Activated CD4-positive, alpha-beta T cell treated with anti-CD3 and anti-CD28 coated beads for 24 hours (primary cell): ENCODE results near the gene CREB3L2.

Experiments
- DNase-seq, 2 donors: peaks; one replicate each; pipeline ENCODE4 v3.0.0-alpha.2; 2020; ENCODE audit warnings: low read depth in 2 of 2

The CREB3L2 gene

DNA sequence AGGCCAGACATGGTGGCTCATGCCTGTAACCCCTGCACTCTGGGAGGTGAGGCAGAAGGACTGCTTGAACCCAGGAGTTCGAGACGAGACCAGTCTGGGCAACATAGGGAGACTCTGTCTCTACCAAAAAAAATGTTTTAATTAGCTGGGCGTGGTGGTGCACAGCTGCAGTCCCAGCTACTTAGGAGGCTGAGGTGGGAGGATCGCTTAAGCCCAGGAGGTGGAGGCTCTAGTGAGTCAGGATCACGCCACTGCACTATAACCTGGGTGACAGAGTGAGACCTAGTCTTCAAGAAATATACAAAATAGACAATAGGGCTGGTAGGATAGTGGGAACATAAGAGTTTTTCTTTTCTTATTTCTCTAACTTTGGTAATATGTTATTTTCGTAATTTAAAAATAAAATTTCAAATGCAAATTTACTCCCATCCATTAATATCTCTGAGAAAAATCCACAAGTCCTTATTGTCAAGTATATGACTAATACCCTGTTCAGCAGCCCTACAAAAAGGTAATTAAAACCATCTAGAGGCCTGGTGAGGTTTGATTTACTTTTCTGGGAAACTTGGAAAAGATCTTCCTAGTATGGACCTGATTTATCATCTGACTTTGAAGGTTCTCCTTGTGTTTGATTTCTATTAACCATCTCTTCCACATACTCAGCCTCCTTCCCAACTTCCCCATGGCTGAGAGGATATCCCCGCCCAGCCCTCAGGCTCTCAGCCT lies 50.0 kb downstream of the CREB3L2 start:
- no peak for DNase-seq

DNA sequence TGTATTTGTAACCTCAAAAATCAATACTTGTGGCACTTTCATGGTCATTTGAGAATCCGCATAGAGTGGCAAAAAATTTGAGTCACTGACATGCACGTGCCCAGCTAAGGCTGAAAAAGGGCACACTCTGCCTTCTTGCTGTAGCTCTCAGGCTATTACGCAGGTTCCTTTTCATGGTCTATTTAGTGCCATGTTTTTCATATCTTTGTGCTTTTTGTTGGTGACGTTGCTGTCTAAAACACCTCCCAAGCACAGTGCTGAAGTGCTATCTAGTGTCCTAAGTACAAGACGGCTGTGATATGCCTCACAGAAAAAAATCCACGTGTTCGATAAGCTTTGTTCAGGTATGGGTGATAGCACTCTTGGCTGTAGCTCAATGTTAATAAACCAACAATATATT lies 50.9 kb downstream of the CREB3L2 start:
- DNase-seq: no peak

DNA sequence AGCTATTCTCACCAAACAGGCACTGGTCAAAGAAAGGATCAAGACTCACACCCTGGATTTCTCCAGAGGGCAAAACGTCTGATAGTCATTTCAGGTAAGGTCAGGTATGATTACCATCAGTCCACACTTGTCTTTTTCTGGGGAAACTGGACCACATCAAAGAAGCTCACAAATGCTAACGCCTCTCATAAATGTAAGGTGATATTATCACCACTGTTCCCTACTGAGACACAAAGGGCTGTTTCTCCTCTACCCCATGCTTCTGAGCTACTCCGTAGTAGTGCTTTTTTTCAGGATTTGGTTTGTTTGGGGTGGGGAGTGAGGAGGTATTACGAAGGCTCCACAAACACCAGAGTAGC lies 51.6 kb downstream of the CREB3L2 start:
- no peak for DNase-seq

GRCh38 chr7:137949416-137950262 lies 52.2 kb downstream of the CREB3L2 start:
- DNase-seq: no peak

DNA sequence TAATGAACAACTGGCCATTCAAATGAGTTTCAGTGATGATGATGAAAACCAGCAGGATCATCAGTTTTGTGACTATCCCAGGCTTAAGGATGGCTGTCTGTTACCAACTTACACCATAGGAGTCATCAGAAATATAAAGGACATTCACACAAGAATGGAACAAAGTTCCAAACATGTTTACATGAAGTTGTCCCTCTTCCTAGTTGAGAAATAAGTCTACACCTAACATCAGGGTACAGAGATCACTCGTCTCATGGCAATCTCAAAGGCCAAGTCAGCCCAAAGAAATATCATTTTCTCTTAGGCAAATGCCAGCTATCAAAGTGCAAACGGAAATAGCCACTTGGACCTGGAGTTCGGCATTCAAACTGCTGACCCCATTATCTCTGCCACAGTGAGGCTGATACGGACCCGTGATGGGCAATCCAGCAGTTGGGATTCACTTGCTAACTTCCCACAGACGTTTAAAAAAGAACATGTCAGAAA lies 53.0 kb downstream of the CREB3L2 start:
- DNase-seq: no peak

DNA sequence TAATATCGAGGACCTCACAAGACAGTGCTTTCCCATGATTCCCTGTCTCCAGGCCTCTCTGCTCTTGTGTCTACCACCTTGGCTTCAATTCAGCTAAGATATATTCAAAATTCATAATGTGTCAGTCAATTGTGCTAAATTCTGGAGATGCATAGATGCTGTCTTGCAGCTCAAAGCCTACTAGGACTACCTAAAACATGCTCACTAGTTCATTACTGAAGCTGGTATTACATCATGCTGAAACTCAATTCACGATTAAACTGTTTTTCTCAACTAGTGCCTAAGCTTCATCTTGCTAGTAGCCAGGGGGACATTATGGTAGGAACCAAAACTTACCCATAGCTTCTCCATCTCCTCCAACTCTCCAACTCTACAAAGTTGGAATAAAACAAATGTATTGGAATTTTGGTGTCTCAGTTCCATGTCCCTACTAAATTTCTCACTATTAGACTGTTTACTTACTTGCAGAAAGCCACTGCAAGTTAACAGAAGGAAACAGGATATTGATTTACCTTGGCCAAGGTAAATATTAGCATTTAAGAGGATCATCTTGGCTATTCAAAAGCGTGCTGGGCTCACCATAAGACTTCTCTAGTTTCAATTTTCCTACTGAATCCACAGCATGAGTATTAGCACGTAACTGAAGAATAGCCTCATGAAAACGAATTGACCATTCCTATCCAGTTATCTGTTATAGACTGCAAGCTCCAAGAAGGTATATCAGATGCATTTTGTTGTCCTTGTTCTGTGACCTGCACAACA lies 53.6 kb downstream of the CREB3L2 start:
- no peak for DNase-seq

GRCh38 chr7:137947046-137947445 lies 54.8 kb downstream of the CREB3L2 start:
- DNase-seq: no peak

- DNase-seq: no peak
These were observed 55.9 kb downstream of the CREB3L2 start for GRCh38 chr7:137946011-137946410.

GRCh38 chr7:137944168-137944567 lies 57.7 kb downstream of the CREB3L2 start:
- DNase-seq: no peak

DNA sequence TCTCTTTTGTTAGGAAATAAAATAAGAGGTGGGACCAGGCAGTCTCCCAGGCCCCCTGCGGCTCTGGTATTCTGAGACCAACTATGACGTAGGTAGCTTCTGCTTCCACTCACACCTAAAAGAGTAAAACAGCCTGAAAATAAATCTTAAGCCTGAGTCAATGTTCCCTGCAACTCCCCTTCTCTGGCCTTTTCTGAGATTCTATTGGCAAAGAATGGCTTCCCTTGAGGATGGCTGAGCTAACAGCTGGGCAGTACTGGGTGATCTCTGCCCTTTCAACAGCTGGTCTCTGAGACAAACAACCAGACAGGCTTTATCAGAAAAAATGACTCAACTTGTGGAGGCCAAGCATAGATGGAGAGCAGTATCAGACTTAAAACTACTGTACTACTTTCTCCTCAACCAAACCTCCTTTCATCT lies 58.7 kb downstream of the CREB3L2 start:
- no peak for DNase-seq

- DNase-seq: no peak
These were observed 59.3 kb downstream of the CREB3L2 start for GRCh38 chr7:137942484-137943115.

DNA sequence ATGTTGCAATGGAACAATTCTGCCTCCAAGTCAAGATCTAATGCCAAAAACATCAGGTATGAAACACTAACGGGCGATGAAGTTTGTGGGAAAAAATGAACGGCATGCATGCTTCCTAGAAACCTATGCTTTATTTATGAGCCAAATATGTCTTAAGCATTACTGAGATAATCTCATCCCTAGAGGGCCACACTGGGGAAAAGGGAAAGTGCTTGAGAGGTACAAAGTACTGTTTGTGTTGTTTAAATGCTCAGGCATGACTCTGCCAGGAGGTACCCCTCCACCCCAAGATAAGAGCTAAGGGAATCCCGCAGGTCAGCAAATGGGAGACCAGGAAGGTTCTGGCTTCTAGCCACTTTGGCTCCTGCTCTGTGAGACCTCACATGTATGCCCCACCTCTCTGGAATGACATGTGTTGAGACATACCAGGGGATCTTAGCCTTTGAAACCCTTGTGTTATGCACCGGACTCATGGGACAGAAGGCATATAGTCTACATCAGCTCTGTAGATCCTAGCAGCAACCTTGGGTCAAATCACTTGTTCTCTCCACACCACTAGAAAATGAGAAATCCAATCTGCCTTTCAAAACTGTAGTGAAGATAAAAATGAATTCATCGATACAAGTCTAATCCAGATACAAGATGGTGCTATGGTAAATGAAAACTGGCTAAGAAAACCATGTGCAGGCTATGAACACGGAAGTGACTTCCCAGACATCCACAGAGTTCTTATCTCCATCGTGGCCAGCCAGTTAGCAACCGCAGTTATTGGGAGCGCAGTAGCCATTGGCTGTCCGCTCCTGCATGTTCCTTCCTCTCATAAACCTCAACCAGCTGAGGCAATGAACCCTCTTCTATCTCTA lies 61.0 kb downstream of the CREB3L2 start:
- no peak for DNase-seq

DNA sequence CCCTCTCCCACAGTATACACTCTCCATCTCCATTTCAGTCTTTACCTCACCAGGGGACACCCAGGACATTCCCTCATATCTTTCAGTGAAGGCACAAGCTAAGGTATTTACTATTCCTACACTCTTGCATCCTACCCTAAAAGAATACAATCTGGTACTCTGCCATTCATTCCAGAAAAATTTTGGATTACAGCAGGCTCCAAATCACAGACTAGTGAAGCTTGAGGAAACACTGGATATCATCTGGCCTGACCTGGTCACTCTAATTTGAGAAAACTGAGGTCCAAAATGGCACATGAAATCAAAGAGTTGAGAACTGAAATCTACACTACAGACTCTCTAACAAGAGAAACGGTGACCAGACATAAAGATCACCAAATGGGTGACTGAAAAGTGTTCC lies 61.7 kb downstream of the CREB3L2 start:
- no peak for DNase-seq

DNA sequence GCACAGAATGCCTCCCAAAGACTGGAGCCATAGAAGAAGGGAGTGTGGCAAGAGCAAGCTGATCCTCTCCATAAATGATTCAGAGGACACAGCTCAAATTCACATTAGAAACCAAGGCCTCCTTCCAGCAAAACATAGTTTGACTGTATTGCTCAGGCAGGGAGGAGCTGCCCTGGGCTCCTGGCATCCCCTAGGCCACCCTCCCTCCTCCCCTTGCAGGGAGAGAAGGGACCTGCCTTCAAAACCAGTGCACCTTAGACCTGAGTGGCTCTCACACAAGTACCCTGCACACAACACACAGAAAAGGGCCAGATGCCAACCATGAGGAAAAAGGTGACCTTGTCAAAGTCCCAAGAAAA lies 64.7 kb downstream of the CREB3L2 start:
- DNase-seq: no peak

DNA sequence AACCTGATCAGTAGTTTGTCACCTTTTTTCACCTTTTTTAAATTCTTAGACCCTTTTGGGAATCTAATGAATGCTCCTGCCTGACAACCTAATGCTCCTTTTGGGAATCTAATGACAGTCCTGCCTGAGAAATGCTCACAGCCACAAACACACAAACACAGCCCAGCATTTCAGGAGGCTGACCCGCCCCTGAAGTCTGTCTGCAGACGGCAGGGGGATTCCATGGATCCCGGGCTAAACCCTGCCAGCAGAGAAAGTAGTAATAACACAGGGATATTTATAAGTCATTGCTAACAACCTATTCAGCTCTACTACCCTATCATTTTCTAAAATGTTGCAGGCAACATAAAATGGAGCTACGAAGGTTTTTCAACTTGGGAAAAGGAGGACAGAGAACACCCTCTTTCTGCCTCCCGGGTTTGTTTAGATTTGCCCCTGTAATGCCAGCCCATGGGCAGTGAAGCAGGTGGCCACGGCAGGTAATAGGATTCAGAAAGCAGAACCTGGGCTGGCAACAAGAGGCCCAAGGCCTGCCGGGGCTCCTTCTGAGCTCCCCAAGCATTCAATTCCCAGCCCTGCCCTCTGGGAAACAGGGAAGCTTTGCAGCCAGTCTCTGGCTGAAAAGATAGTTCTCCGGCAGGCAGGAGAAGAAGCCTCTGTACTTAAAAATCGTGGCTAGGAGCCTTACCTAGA lies 65.2 kb downstream of the CREB3L2 start:
- no peak for DNase-seq

DNA sequence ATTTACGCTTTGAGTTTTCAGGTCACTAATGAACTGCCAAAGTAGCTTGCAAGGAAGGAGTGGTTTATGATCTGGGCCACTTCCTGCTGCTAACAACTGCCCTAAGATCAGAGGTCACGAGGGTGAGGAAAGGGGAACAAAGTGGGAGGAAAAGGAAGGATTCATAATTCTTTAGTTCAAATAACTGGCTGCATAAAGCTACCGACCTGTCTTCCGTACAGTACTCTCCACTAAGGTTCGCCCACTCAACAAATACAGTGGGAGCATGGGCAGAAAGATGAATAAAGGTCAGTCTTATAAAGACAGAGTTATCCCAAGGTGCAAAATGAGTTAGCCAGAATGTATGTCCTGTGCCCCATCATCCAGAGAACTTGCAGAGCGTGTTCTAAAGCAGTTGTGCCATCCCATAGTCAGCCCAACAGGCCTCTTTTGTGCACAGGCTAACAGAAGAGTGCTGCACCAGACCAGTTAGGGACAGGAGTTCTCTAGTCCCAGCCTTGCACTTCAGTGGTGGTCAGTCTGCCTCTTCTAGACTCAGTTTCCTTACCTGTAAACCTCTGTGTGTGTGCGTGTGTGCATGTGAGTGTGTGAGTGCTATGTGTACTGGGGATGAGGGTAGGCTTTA lies 65.9 kb downstream of the CREB3L2 start:
- no peak for DNase-seq

DNA sequence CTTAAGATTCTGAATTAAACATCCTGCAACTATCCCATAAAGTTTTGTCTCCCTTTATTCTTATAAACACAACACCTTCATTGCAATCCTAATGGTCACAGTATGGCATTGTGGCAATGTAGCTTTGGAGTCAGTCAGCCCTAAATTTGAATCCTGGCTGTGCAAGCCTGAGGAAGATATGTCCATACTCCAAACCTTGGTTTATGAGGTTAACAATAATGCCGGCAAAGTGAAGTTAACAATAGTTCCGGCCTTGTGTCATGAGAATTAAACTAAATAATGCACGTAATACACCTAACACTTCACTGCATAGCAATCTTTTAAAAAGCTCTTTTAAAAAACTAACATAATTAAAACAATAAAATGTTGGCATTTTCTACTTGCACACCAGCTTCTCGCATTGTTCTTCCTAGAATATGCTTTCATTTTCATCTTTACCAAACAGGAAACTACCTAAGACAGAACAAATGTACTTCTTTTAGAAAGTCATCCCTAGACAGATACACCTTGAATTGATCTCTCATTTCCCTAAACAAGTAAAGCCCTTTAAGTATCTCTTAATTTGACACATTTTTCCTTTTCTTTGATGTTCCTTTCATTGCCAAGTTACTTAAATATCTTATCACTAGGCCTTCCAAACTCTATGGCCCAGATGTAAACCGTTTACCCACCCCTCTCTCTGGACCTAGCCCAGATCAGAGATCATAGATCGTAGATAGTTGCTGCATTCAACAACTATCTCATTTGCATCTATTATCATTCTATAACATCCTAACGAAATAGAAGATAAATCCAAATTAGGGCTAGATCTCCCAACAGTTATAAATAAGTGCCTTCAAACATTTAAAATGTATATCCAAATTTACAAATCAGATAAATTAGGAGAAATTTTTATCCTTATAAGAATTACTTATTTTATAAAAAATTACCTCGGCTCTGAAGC lies 66.7 kb downstream of the CREB3L2 start:
- no peak for DNase-seq

DNA sequence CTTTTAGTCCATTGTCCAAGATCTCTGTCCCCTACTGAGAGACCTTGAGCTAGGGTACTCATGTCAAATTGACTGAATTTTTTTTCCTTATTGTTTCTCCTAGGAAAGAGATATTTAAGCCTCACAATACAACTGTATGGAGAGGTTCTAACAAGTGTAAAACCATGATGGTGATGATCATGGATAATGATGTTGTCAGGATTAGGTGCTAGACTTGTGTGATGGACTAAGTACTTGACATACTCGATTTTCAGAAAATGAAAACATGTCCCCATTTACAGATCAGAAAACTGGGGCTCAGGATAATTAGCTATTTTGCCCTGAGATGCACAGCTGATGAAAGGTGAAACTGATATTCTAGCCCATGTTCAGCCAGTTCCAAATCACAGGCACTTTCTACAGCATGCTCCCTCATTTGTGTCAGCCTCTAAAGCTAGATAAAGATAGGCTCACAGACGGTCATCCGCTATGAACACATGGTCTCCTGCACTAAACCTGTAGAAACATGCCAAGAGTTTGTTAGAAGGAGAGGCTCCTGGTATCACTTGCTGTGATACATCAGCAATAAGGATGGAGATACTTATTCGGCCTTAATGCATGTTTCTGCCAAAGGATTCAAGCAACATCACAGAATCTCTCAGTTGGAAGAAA lies 67.6 kb downstream of the CREB3L2 start:
- DNase-seq: no peak
